IMR-90 (cell line): Measurements from ENCODE around the gene C11orf68. TPM values are rescaled to one million over a fixed set of nuclear protein-coding genes. Genes with fewer than 3 reads are reported as not detected.

Experiments
- ATAC-seq: fragments of 200-7000 bp; cut with Tn5 transposase; 2 replicates; pipeline ENCODE4 v1.9.1; 2020; ENCODE audit warnings: low read depth, mild to moderate bottlenecking, moderate library complexity
- BruUV-seq: library from RNA; stranded (reverse); fragments of 400-500 nt; replicated peaks from 2 replicates; lab custom pipeline; 2021; lab: Mats Ljungman, UMichigan
- CTCF ChIA-PET: fragments of 300-600 bp; formaldehyde crosslinking; extraction: SDS; loops from one replicate; lab custom pipeline; 2021; ENCODE audit warnings: antibody characterized with exemption; lab: Yijun Ruan, JAX
- POLR2A ChIA-PET: fragments of 300-600 bp; sonication (Branson Sonifier 250); formaldehyde crosslinking; loops from one replicate; lab custom pipeline; 2022; ENCODE audit warnings: antibody characterized with exemption; ENCODE audit not compliant: unreplicated experiment; lab: Charles Lee
- DNase-seq: peaks from one replicate; pipeline ENCODE4 v3.0.0; 2013
- H2AFZ ChIP-seq: replicated peaks from 2 replicates; pipeline ENCODE3; 2013; ENCODE audit warnings: low read length, mild to moderate bottlenecking; ENCODE audit not compliant: poor library complexity
- H2AK5ac ChIP-seq: 2 replicates; pipeline ENCODE4 v1.6.1; 2013; ENCODE audit warnings: low read depth, low read length, inconsistent platforms
- H2AK9ac ChIP-seq: replicated peaks from 2 replicates; pipeline ENCODE3; 2013; ENCODE audit warnings: mild to moderate bottlenecking, low read depth, low read length, moderate library complexity; ENCODE audit not compliant: poor library complexity
- H2BK120ac ChIP-seq: 2 replicates; pipeline ENCODE4 v1.6.1; 2013; ENCODE audit warnings: low read depth, low read length, inconsistent platforms
- H2BK15ac ChIP-seq: 3 replicates; pipeline ENCODE4 v1.6.1; 2013; ENCODE audit warnings: low read depth, low read length, inconsistent platforms
- H2BK20ac ChIP-seq: 2 replicates; pipeline ENCODE4 v1.6.1; 2013; ENCODE audit warnings: low read depth, mild to moderate bottlenecking, inconsistent platforms, low read length, moderate library complexity
- H2BK5ac ChIP-seq: 2 replicates; pipeline ENCODE4 v1.6.1; 2013; ENCODE audit warnings: mild to moderate bottlenecking, low read depth, low read length, inconsistent platforms; ENCODE audit not compliant: poor library complexity, severe bottlenecking
- H3K14ac ChIP-seq: replicated peaks from 2 replicates; pipeline ENCODE4 v1.6.1; 2013; ENCODE audit warnings: low read depth, low read length, inconsistent platforms
- H3K18ac ChIP-seq: 2 replicates; pipeline ENCODE4 v1.6.1; 2013; ENCODE audit warnings: low read depth, low read length, control low read depth
- H3K23ac ChIP-seq: 2 replicates; pipeline ENCODE4 v1.6.1; 2013; ENCODE audit warnings: low read depth, low read length, inconsistent platforms
- H3K27ac ChIP-seq: 2 replicates; pipeline ENCODE4 v1.5.1; 2013; ENCODE audit warnings: mild to moderate bottlenecking, control low read depth, low read length; ENCODE audit not compliant: insufficient read depth
- H3K27me3 ChIP-seq: 2 replicates; pipeline ENCODE4 v1.6.1; 2013; ENCODE audit warnings: low read length; ENCODE audit not compliant: control insufficient read depth, insufficient read depth
- H3K36me3 ChIP-seq: 2 replicates; pipeline ENCODE4 v1.6.1; 2013; ENCODE audit warnings: low read length, mixed read lengths; ENCODE audit not compliant: control insufficient read depth, insufficient read depth
- H3K4ac ChIP-seq: 2 replicates; pipeline ENCODE4 v1.6.1; 2013; ENCODE audit warnings: low read depth, low read length, inconsistent platforms
- H3K4me1 ChIP-seq: 2 replicates; pipeline ENCODE4 v1.6.1; 2013; ENCODE audit warnings: low read length, mixed read lengths; ENCODE audit not compliant: control insufficient read depth, insufficient read depth
- H3K4me2 ChIP-seq: 2 replicates; pipeline ENCODE4 v1.6.1; 2013; ENCODE audit warnings: low read depth, mild to moderate bottlenecking, control low read depth, low read length, moderate library complexity
- H3K4me3 ChIP-seq: 2 replicates; pipeline ENCODE4 v1.5.1; 2013; ENCODE audit warnings: low read depth, mild to moderate bottlenecking, control low read depth, low read length, moderate library complexity; ENCODE audit not compliant: insufficient read depth
- H3K56ac ChIP-seq: 2 replicates; pipeline ENCODE4 v1.6.1; 2013; ENCODE audit warnings: low read length, inconsistent platforms; ENCODE audit not compliant: insufficient read depth; ENCODE audit errors: extremely low read depth
- H3K79me1 ChIP-seq, 2 experiments: 2 replicates each; pipeline ENCODE4 v1.6.1; 2013; ENCODE audit warnings: low read length in 2 of 2, inconsistent platforms in 1 of 2, low read depth in 1 of 2
- H3K9ac ChIP-seq: 2 replicates; pipeline ENCODE4 v1.6.1; 2013; ENCODE audit warnings: low read depth, low read length, control low read depth
- H3K9me1 ChIP-seq: 2 replicates; pipeline ENCODE4 v1.6.1; 2013; ENCODE audit warnings: low read length, inconsistent platforms; ENCODE audit not compliant: insufficient read depth
- H3K9me3 ChIP-seq: 2 replicates; pipeline ENCODE4 v1.6.1; 2013; ENCODE audit warnings: low read length; ENCODE audit not compliant: control insufficient read depth, insufficient read depth
- H4K20me1 ChIP-seq: 2 replicates; pipeline ENCODE4 v1.6.1; 2013; ENCODE audit warnings: low read length, inconsistent platforms; ENCODE audit not compliant: insufficient read depth
- H4K5ac ChIP-seq: 2 replicates; pipeline ENCODE4 v1.6.1; 2013; ENCODE audit warnings: mild to moderate bottlenecking, low read depth, low read length, control low read depth
- H4K8ac ChIP-seq, 2 experiments: 2 replicates each; pipeline ENCODE4 v1.6.1; 2013; ENCODE audit warnings: low read depth in 2 of 2, low read length in 2 of 2, control low read depth in 1 of 2, inconsistent platforms in 1 of 2
- H4K91ac ChIP-seq: 2 replicates; pipeline ENCODE4 v1.6.1; 2013; ENCODE audit warnings: low read depth, low read length, inconsistent platforms; ENCODE audit not compliant: insufficient read depth
- CEBPB ChIP-seq: IDR thresholded peaks from 2 replicates; pipeline ENCODE4 v1.6.1; 2012; ENCODE audit warnings: low read depth, low read length, improper control_type of control experiment
- RFX5 ChIP-seq: IDR thresholded peaks from 2 replicates; pipeline ENCODE4 v1.8.0; 2012; ENCODE audit warnings: low read depth, mild to moderate bottlenecking, low read length, moderate library complexity
- USF2 ChIP-seq: fragments of 150-350 bp; IDR thresholded peaks from 2 replicates; pipeline ENCODE4 v1.6.1; 2017; ENCODE audit warnings: mild to moderate bottlenecking, antibody characterized with exemption, low read length, low read depth
- WGBS, 2 experiments: methylation state at CpG; one replicate each; pipeline versions ENCODE4 v1.1.5 to v1.1.7; 2013; ENCODE audit warnings: missing lambda C conversion rate in 2 of 2; ENCODE audit not compliant: insufficient read length in 1 of 2; ENCODE audit errors: extremely low coverage in 2 of 2; 5-methylcytosine and 5-hydroxymethylcytosine counted together
- dilution Hi-C: fragments of 300-500 bp; cut with HindIII; formaldehyde crosslinking; loops from one replicate; pipeline ENCODE4 v1.14.3; 2018; ENCODE audit warnings: low sequenced_read_pairs; ENCODE audit not compliant: unreplicated experiment
- in situ Hi-C: fragments of 300-500 bp; cut with MboI; formaldehyde crosslinking; loops from 3 replicates; pipeline ENCODE4 v1.14.3; 2019; ENCODE audit warnings: low sequenced_read_pairs, inconsistent platforms, mixed read lengths
- intact Hi-C: fragments of 100-400 bp; cut with micrococcal nuclease; formaldehyde crosslinking; loops from 2 replicates; pipeline ENCODE4 v1.10.0; 2022
- polyA plus RNA-seq, 3 experiments: library from polyadenylated mRNA; depleted of rRNA; stranded (reverse); fragments of >200 nt; gene quantifications; 2 replicates each; pipeline ENCODE4 v1.2.3, GENCODE V29; 2012; ENCODE audit warnings: low replicate concordance in 1 of 3
- total RNA-seq: library from RNA; depleted of rRNA; stranded (reverse); fragments of >200 nt; gene quantifications from 2 replicates; pipeline ENCODE4 v1.2.3, GENCODE V29; 2012
- TF ChIP-seq, protein P1 (sequence below): conservative IDR thresholded peaks from 2 replicates; pipeline ENCODE4 v1.5.1; 2012; ENCODE audit warnings: mild to moderate bottlenecking, low read depth, low read length, improper control_type of control experiment

The C11orf68 gene
- total and polyA plus RNA-seq, 2 of the 4 experiments (the other 2 are of a cell fraction): 20.3 to 104 TPM

DNA sequence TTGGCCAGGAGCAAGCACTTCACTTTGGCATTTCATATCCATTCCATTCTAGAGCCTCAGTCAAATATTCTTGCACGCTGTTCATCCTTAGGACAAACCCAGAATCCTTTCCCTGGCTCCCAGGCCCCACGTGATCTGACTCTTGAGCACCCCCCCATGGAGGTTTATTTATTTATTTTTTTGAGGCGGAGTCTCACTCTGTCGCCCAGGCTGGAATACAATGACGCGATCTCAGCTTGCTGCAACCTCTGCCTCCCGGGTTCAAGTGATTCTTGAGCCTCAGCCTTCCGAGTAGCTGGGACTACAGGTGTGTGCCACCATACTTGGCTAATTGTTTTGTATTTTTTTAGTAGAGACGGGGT is 13.7 kb upstream of the C11orf68 start:
- Histone ChIP-seq H4K20me1 (no peaks in the 10 kb centered on the region), H3K14ac (no peak overlapping the region), H3K4me2 (no peak overlapping the region), H3K9me3 (no peaks in the 10 kb centered on the region), H3K9ac (no peak overlapping the region), H2AK9ac (no peak overlapping the region), H3K36me3 (no peaks in the 10 kb centered on the region), H3K27ac (no peak overlapping the region), H3K4ac (no peak overlapping the region), H3K18ac (no peak overlapping the region), H3K4me3 (no peak overlapping the region), H2BK5ac (no peak overlapping the region), H2BK15ac (no peak overlapping the region), H3K56ac (no peak overlapping the region), H2BK120ac (no peak overlapping the region), H2AFZ (peak overlapping the region; percentile 74), H4K5ac (no peak overlapping the region), H3K23ac (no peak overlapping the region), H4K8ac (no peak overlapping the region), H3K27me3 (no peaks in the 10 kb centered on the region), H3K79me1 (no peaks in the 10 kb centered on the region), H2AK5ac (no peak overlapping the region), H3K9me1 (no peaks in the 10 kb centered on the region; the same call in 1 of the 2 replicates), H3K4me1 (peaks cover 4% of the 10 kb centered on the region; the same call in 1 of the 2 replicates), H4K91ac (no peak overlapping the region), H2BK20ac (no peak overlapping the region)
- ATAC-seq: peak; percentile 46
- in situ Hi-C loops: no loop called here
- BruUV-seq: no TSS peak
- intact Hi-C loops: no loop called here
- CTCF ChIA-PET: interaction anchor here (0.7 kb wide), 1 partner anchor 19 kb away, joined by 3 read pairs; no protein-coding TSS in a partner anchor
- 83% methylated on average over 2 of the region's 9 CpGs; no CpG with 5 or more reads in 1 of the 2 experiments for whole genome bisulfite sequencing, 2 experiments
- dilution Hi-C loops: no loop called here
- DNase-seq: no peak
- POLR2A ChIA-PET: no interaction called here
- TF ChIP-seq, protein P1, sequence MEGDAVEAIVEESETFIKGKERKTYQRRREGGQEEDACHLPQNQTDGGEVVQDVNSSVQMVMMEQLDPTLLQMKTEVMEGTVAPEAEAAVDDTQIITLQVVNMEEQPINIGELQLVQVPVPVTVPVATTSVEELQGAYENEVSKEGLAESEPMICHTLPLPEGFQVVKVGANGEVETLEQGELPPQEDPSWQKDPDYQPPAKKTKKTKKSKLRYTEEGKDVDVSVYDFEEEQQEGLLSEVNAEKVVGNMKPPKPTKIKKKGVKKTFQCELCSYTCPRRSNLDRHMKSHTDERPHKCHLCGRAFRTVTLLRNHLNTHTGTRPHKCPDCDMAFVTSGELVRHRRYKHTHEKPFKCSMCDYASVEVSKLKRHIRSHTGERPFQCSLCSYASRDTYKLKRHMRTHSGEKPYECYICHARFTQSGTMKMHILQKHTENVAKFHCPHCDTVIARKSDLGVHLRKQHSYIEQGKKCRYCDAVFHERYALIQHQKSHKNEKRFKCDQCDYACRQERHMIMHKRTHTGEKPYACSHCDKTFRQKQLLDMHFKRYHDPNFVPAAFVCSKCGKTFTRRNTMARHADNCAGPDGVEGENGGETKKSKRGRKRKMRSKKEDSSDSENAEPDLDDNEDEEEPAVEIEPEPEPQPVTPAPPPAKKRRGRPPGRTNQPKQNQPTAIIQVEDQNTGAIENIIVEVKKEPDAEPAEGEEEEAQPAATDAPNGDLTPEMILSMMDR: peak; percentile 3; the same call in 1 of the 2 replicates
- TF ChIP-seq USF2 (peak; percentile 82), RFX5 (no peak), CEBPB (no peak)
